Measurements from ENCODE around the gene PARP1. TPM values are rescaled to one million over a fixed set of nuclear protein-coding genes. Genes with fewer than 3 reads are reported as not detected.

The PARP1 gene
- total RNA-seq, 6 experiments from 2014 or later: 62.5 to 95.6 (median 91.9) TPM

DNA sequence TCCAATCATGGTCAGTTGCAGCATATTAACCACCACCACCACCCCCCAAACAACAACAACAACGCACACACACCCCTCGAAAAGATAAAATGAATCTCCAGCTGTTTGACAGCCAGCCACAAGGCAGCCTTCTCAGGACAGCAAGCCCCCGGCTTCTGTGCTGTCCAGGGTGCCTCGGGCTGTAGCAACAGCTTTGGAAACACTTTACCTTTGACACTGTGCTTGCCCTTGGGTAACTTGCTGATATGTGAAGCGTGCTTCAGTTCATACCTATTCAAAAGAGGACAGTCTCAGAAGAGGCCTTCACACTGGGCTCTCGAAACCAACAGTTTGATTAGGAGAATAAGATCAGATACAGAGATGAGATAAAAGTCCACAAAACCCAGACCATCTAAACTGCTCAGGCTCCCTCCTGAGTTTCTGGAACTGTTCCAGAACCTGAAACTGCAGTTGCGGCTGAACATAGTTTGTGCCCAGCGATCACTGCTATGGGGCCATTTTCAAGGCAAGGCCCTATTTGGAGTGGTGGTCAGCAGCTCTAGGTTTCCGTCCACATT lies 44.9 kb downstream of the PARP1 start:
- Mint-ChIP-seq H3K4me1 (ENCODE audit: low read depth) (peaks cover 8% of the 10 kb centered on the region; the same call in 1 of the 2 replicates), H3K27ac (no peak overlapping the region), H3K27me3 (ENCODE audit: insufficient read depth) (no peaks in the 10 kb centered on the region), H3K36me3 (ENCODE audit: low read depth) (peaks cover 40% of the 10 kb centered on the region), H3K9me3 (no peaks in the 10 kb centered on the region), H3K4me3 (no peak overlapping the region)
- TF ChIP-seq, protein P1, sequence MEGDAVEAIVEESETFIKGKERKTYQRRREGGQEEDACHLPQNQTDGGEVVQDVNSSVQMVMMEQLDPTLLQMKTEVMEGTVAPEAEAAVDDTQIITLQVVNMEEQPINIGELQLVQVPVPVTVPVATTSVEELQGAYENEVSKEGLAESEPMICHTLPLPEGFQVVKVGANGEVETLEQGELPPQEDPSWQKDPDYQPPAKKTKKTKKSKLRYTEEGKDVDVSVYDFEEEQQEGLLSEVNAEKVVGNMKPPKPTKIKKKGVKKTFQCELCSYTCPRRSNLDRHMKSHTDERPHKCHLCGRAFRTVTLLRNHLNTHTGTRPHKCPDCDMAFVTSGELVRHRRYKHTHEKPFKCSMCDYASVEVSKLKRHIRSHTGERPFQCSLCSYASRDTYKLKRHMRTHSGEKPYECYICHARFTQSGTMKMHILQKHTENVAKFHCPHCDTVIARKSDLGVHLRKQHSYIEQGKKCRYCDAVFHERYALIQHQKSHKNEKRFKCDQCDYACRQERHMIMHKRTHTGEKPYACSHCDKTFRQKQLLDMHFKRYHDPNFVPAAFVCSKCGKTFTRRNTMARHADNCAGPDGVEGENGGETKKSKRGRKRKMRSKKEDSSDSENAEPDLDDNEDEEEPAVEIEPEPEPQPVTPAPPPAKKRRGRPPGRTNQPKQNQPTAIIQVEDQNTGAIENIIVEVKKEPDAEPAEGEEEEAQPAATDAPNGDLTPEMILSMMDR (IDR thresholded peaks at IDR 0.05): no peak
- DNase-seq: no peak

DNA sequence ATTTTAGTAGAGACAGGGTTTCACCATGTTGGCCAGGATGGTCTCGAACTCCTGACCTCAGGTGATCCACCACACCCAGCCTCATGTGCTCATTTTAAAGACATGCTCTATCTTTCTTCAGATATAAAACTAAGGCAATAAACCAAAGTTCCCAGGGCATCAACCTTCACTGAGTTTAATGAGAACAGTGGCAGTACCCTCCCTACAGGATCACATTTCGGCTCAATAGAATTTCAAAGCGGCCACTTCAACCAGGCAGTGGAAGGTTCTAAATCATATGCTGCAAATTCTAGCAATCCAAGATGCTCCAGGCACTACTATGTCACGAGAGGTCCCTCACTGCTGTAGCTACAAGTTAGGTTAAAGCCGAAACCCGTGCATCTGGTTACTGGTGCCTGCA lies 45.5 kb downstream of the PARP1 start:
- Mint-ChIP-seq H3K36me3 (ENCODE audit: low read depth) (peaks cover 34% of the 10 kb centered on the region), H3K4me3 (no peak overlapping the region), H3K27ac (no peak overlapping the region), H3K4me1 (ENCODE audit: low read depth) (peaks cover 8% of the 10 kb centered on the region; the same call in 1 of the 2 replicates), H3K27me3 (ENCODE audit: insufficient read depth) (no peaks in the 10 kb centered on the region), H3K9me3 (no peaks in the 10 kb centered on the region)
- DNase-seq: no peak
- TF ChIP-seq, protein P1 (IDR thresholded peaks at IDR 0.05): no peak

DNA sequence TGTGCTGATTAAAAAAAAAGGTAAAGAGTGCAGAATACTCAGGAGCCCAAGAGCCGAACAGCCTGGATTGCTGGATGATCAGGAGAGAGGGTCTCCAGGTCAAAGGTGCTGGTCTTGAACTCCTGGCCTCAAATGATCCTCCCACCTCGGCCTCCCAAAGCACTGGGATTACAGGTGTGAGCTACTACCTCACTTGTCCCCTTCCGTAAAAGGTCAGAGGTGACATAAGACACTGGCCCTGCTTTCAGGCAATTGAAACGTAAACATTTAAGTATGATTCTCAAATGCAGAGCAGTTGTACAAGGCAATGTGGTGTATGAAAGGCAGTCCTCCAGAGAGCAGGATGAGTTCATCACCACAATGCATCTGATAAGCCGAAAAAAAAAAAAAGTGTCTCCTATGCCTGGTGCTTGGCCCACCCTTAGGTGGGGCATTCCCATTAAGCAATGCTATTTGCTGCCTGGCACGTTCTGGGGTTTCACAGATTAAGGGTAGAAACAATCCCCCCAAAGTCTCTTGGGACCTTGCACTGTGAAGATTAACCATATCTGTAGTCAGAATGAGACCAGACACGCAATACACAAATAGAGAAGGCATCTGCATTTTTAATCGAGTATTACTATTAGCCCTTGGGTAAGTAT lies 47.7 kb downstream of the PARP1 start:
- Mint-ChIP-seq H3K4me3 (no peak overlapping the region), H3K27me3 (ENCODE audit: insufficient read depth) (peaks cover 3% of the 10 kb centered on the region; the same call in 1 of the 2 replicates), H3K9me3 (no peaks in the 10 kb centered on the region), H3K4me1 (ENCODE audit: low read depth) (no peaks in the 10 kb centered on the region), H3K36me3 (ENCODE audit: low read depth) (peaks cover 25% of the 10 kb centered on the region), H3K27ac (no peak overlapping the region)
- TF ChIP-seq, protein P1 (IDR thresholded peaks at IDR 0.05): no peak
- no peak for DNase-seq

DNA sequence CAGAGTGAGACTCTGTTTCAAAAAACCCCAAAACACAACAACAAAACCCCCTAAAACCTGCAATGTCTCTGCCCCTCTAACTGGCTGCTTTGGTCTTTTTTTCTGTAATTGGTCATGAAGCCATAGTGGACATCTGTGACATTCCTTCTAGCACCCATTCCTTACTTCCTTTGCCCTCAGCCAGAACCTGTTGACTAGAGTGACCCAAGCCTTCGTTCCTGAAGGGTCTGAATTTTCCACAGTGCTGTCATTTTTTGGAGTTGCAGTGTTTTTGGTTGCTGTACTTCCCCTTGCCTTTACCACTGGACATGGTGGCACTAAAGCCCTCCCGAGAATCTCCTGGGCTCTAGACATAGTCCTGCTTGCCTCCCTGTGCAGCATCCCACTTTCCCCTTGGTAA lies 50.5 kb downstream of the PARP1 start:
- Mint-ChIP-seq H3K36me3 (ENCODE audit: low read depth) (peaks cover 22% of the 10 kb centered on the region), H3K4me3 (no peak overlapping the region), H3K4me1 (ENCODE audit: low read depth) (no peaks in the 10 kb centered on the region), H3K9me3 (no peaks in the 10 kb centered on the region), H3K27ac (no peak overlapping the region), H3K27me3 (ENCODE audit: insufficient read depth) (peaks cover 5% of the 10 kb centered on the region; the same call in 1 of the 2 replicates)
- TF ChIP-seq, protein P1 (IDR thresholded peaks at IDR 0.05): no peak
- no peak for DNase-seq

DNA sequence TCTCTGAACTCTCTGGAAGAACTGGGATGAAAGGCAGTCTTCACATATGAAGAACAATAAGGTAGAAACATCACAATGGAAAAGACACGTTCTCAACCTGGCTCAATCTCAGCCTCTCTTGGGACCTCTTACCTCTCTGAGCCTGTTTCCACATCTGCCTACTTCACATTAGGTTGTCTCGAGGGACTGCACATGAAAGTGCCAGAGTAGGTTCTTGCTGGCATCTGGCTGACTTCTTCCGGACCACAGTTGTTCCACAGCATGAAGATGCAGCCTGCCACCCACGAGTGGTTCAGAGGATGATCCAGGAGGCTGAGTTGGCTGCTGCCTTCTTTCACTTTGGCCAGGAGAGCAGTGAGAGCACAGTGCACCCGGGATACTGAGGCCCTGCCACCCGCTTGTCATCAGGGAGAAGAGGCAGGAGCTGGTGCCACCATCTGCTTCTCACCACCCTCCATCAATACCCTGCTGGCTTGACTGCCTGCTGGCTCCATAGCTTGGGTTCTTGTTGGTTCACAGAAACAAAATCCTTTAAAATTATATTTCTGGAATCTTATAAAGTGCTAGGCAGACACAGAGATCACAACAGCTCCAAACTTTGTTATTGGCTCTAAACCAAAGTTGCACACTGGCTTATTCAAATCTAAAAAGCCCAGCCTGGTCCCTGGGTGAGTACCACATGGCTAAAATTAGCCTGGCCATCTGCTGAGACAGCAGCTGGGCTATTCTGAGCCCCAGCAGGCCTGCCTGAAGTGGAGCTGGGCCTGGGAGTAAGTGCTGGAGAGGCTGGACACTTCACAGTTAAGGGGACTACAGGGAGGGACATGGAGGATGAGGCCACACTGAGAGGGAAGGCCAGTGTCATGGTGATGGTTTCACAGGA lies 52.0 kb downstream of the PARP1 start:
- Mint-ChIP-seq H3K9me3 (no peaks in the 10 kb centered on the region), H3K36me3 (ENCODE audit: low read depth) (peaks cover 17% of the 10 kb centered on the region), H3K27me3 (ENCODE audit: insufficient read depth) (peaks cover 5% of the 10 kb centered on the region)

More for the DNA sequence above, 52.0 kb downstream of the PARP1 start:
- Mint-ChIP-seq H3K27ac (no peak overlapping the region), H3K4me1 (ENCODE audit: low read depth) (no peaks in the 10 kb centered on the region), H3K4me3 (no peak overlapping the region)
- no peak for DNase-seq
- TF ChIP-seq, protein P1 (IDR thresholded peaks at IDR 0.05): no peak
